Esophagus squamous epithelium (tissue), 5 donors: ENCODE results near the gene WWOX. TPM values are rescaled to one million over a fixed set of nuclear protein-coding genes. Genes with fewer than 3 reads are reported as not detected.

Source experiments
- DNase-seq: peaks from one replicate; lab custom pipeline; 2025; lab: John Stamatoyannopoulos, UW
- H3K27ac ChIP-seq, 4 donors: fragments of 200-600 bp; sonication (generic); one replicate each; pipeline ENCODE4 v1.5.1; 2016 to 2019; ENCODE audit warnings: mild to moderate bottlenecking in 1 of 4
- H3K27me3 ChIP-seq, 4 donors: fragments of 200-600 bp; sonication (generic); 1 replicate in 3 of 4; 2 replicates in 1 of 4; pipeline versions ENCODE4 v1.5.1 to v1.6.0; 2017 to 2021; ENCODE audit warnings: antibody characterized with exemption in 1 of 4
- H3K36me3 ChIP-seq, 3 donors: fragments of 200-600 bp; sonication (generic); one replicate each; pipeline ENCODE4 v1.5.1; 2016 to 2019
- H3K4me1 ChIP-seq, 3 donors: fragments of 200-600 bp; sonication (generic); one replicate each; pipeline ENCODE4 v1.5.1; 2017 to 2019
- H3K4me3 ChIP-seq, 4 donors: fragments of 200-600 bp; sonication (generic); 1 replicate in 3 of 4; 2 replicates in 1 of 4; pipeline ENCODE4 v1.5.1; 2016 to 2019; ENCODE audit warnings: mild to moderate bottlenecking in 2 of 4, moderate library complexity in 1 of 4
- H3K9me3 ChIP-seq, 3 donors: fragments of 200-600 bp; sonication (generic); one replicate each; pipeline ENCODE4 v1.5.1; 2016 to 2019
- CTCF ChIP-seq, 6 experiments: fragments of 450-650 bp in 4 of 6; fragments of 200-600 bp in 2 of 6; sonication (generic) in 2 of 6; IDR thresholded peaks; one replicate each; pipeline ENCODE4 v1.5.1; 2016 to 2019; ENCODE audit warnings: antibody characterized with exemption in 6 of 6, mild to moderate bottlenecking in 4 of 6, moderate library complexity in 4 of 6
- POLR2A ChIP-seq, 4 donors: fragments of 450-650 bp; IDR thresholded peaks; one replicate each; pipeline ENCODE4 v1.6.1; 2017; ENCODE audit warnings: antibody characterized with exemption in 4 of 4, mild to moderate bottlenecking in 4 of 4, moderate library complexity in 3 of 4
- WGBS, 2 donors: methylation state at CpG; one replicate each; pipeline ENCODE4 v1.1.5; 2018; 5-methylcytosine and 5-hydroxymethylcytosine counted together
- intact Hi-C: fragments of 100-400 bp; cut with DNase I; formaldehyde crosslinking; loops from one replicate; pipeline ENCODE4 v1.15.0; 2022
- total RNA-seq, 4 donors: library from RNA; depleted of rRNA; stranded (reverse); fragments of >200 nt; gene quantifications; one replicate each; pipeline ENCODE4 v1.1.0, GENCODE V29; 2016
- donor health status: DM: yes; HTN: yes; CAD: no.

WWOX gene
- total RNA-seq, 4 donors from 2014 or later = 20.9 to 31.1 (median 27.5) TPM

GRCh38 chr16:78284326-78284725, 184.9 kb downstream of the WWOX start:
- no peaks in the 10 kb centered on the region for H3K4me1 ChIP-seq
- no peak for DNase-seq
- no peak overlapping the region for H3K27ac ChIP-seq
- TF ChIP-seq CTCF (IDR thresholded peaks at IDR 0.05) (no peak), POLR2A (IDR thresholded peaks at IDR 0.05) (no peak)
- no peaks in the 10 kb centered on the region for H3K36me3 ChIP-seq
- H3K9me3 ChIP-seq = no peaks in the 10 kb centered on the region
- H3K4me3 ChIP-seq = no peak overlapping the region
- 39 to 77% methylated on average over 1 of the region's 1 CpG for WGBS, 2 donors
- H3K27me3 ChIP-seq = no peaks in the 10 kb centered on the region
- intact Hi-C loops = no loop called here

- Histone ChIP-seq H3K27me3 (no peaks in the 10 kb centered on the region), H3K4me1 (no peaks in the 10 kb centered on the region), H3K9me3 (no peaks in the 10 kb centered on the region), H3K27ac (no peak overlapping the region), H3K4me3 (no peak overlapping the region), H3K36me3 (no peaks in the 10 kb centered on the region)
- TF ChIP-seq CTCF (IDR thresholded peaks at IDR 0.05) (no peak), POLR2A (IDR thresholded peaks at IDR 0.05) (no peak)
- no peak for DNase-seq
- intact Hi-C loops = no loop called here
- WGBS, 2 donors = 77 to 94% methylated on average over 3 of the region's 3 CpGs
These were observed 185.5 kb downstream of the WWOX start for GRCh38 chr16:78284957-78285434.

DNA sequence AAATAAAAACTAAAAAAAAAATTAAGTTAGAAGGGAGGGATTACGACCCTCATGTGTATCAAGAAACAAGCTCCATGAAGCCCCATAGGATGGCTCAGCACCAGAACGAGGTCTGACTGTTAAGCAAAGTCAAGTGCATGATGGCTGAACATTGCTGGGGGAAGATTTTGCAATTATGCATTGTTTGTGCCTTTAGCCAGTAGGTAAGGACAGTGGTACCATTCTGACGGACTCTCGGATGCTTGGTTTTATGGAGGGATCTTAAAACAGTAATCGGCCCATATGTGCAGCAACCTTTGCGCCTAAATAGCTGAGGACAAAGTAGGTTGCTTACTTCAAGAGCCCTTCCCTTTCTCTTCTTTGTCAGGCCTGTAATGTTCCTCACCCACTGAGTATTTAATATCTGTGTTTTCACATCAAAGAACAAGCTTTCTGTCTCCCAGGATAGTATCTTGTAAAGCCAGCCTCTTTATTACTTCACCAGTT, 186.0 kb downstream of the WWOX start:
- H3K4me1 ChIP-seq = peaks cover 0 to under 1% (median 0%) of the 10 kb centered on the region in 3 donors
- TF ChIP-seq POLR2A (IDR thresholded peaks at IDR 0.05) = no peak
- TF ChIP-seq CTCF (IDR thresholded peaks at IDR 0.05) = no peak

GRCh38 chr16:78286065-78286464, 186.6 kb downstream of the WWOX start:
- no peak for TF ChIP-seq POLR2A (IDR thresholded peaks at IDR 0.05)
- TF ChIP-seq CTCF (IDR thresholded peaks at IDR 0.05) = no peak
- no peak for DNase-seq
- Histone ChIP-seq H3K9me3 (no peaks in the 10 kb centered on the region), H3K27ac (no peak overlapping the region), H3K4me1 (peaks cover 0 to 6% (median 0%) of the 10 kb centered on the region in 3 donors), H3K4me3 (no peak overlapping the region), H3K36me3 (no peaks in the 10 kb centered on the region), H3K27me3 (no peaks in the 10 kb centered on the region)
- intact Hi-C loops = no loop called here
- WGBS, 2 donors = 79 to 95% methylated on average over 4 of the region's 4 CpGs

More for the DNA sequence above, 186.0 kb downstream of the WWOX start:
- H3K4me3 ChIP-seq = no peak overlapping the region
- no peaks in the 10 kb centered on the region for H3K9me3 ChIP-seq
- DNase-seq = no peak
- no peaks in the 10 kb centered on the region for H3K27me3 ChIP-seq
- no peaks in the 10 kb centered on the region for H3K36me3 ChIP-seq
- intact Hi-C loops = no loop called here
- 79 to 98% methylated on average over 6 of the region's 6 CpGs for WGBS, 2 donors
- no peak overlapping the region for H3K27ac ChIP-seq

- no peak for DNase-seq
- intact Hi-C loops = no loop called here
- Histone ChIP-seq H3K4me3 (no peak overlapping the region), H3K4me1 (peaks cover 9 to 32% (median 11%) of the 10 kb centered on the region in 3 donors), H3K27ac (no peak overlapping the region), H3K27me3 (no peaks in the 10 kb centered on the region), H3K36me3 (no peaks in the 10 kb centered on the region), H3K9me3 (no peaks in the 10 kb centered on the region)
- no peak for TF ChIP-seq POLR2A (IDR thresholded peaks at IDR 0.05)
- no peak for TF ChIP-seq CTCF (IDR thresholded peaks at IDR 0.05)
- 86 to 91% methylated on average over 5 to 9 of the region's 9 CpGs for WGBS, 2 donors
These were observed 189.4 kb downstream of the WWOX start for GRCh38 chr16:78288888-78289287.
